ENCODE data around the gene BLNK.

Gene BLNK

GRCh38 chr10:96260014-96260413 lies 11.4 kb downstream of the BLNK start:
- DNase-seq = no peak

GRCh38 chr10:96259150-96259549 lies 12.2 kb downstream of the BLNK start:
- no peak for DNase-seq

- no peak for DNase-seq
Measured at GRCh38 chr10:96257944-96258343, 13.4 kb downstream of the BLNK start.

GRCh38 chr10:96255549-96256333 lies 15.6 kb downstream of the BLNK start:
- no peak for DNase-seq

GRCh38 chr10:96254976-96255375 lies 16.4 kb downstream of the BLNK start:
- no peak for DNase-seq

GRCh38 chr10:96252730-96253129 lies 18.6 kb downstream of the BLNK start:
- DNase-seq = no peak

- no peak for DNase-seq
Measured at GRCh38 chr10:96250349-96250748, 21.0 kb downstream of the BLNK start.

GRCh38 chr10:96249264-96249663 lies 22.1 kb downstream of the BLNK start:
- no peak for DNase-seq

- DNase-seq = no peak
Measured at GRCh38 chr10:96244354-96244753, 27.0 kb downstream of the BLNK start.

GRCh38 chr10:96243296-96243695 lies 28.1 kb downstream of the BLNK start:
- DNase-seq = no peak

- DNase-seq = no peak
Measured at GRCh38 chr10:96242822-96243221, 28.5 kb downstream of the BLNK start.

GRCh38 chr10:96238646-96239623 lies 32.4 kb downstream of the BLNK start:
- no peak for DNase-seq

- DNase-seq = no peak
Measured at GRCh38 chr10:96236876-96237275, 34.5 kb downstream of the BLNK start.

- DNase-seq = no peak
Measured at GRCh38 chr10:96236090-96236478, 35.3 kb downstream of the BLNK start.

GRCh38 chr10:96235326-96236089 lies 35.9 kb downstream of the BLNK start:
- no peak for DNase-seq

- DNase-seq = no peak
Measured at GRCh38 chr10:96233959-96234358, 37.4 kb downstream of the BLNK start.

GRCh38 chr10:96230527-96230926 lies 40.8 kb downstream of the BLNK start:
- DNase-seq = no peak

GRCh38 chr10:96229568-96230030 lies 41.8 kb downstream of the BLNK start:
- peak; percentile 14 to 70 (median 54) for DNase-seq

- no peak for DNase-seq
Measured at GRCh38 chr10:96228408-96228994, 42.9 kb downstream of the BLNK start.

GRCh38 chr10:96227206-96227605 lies 44.2 kb downstream of the BLNK start:
- no peak for DNase-seq

- no peak for DNase-seq
Measured at GRCh38 chr10:96225119-96225518, 46.2 kb downstream of the BLNK start.

- DNase-seq = no peak
Measured at GRCh38 chr10:96222908-96223307, 48.5 kb downstream of the BLNK start.

- DNase-seq = no peak
Measured at GRCh38 chr10:96222441-96222840, 48.9 kb downstream of the BLNK start.

All from activated naive CD4-positive, alpha-beta T cell (primary cell).